ENCODE results near the gene SUPT3H.

DNA sequence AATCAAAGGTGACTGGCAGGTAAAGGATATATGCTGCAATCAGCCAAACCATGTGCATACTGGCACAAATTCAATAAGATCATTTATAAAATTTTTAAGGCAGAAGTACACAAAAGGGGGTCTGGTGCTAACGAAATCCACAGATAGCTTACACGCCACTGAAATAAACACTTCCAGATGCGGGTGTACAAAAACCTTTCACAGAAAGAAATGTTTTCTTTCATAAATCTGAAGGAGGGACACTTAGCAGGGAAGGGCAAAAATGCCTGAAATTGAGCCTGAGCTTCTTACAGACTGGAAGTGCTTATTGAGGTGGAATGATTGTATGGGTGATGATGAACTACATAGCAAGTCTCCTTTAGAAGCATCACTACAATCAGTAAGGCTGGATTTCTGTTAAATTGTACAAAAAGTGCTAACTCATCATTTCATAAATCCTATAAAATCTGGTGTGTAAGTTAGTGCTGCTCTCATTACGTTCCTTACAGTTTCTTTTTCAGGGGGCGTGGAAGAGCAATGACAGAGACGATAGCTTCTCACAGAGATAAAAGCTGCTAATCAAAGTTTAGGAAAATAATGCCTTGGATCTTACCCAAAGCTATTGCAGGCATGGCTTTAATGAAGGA is 458.9 kb downstream of the SUPT3H start:
- TF ChIP-seq EP300 (IDR thresholded peaks at IDR 0.05; ENCODE audit: borderline replicate concordance) (no peak), NFIC (IDR thresholded peaks at IDR 0.05) (no peak), FOXM1 (IDR thresholded peaks at IDR 0.05; ENCODE audit: borderline replicate concordance, low read depth) (no peak), EGR1 (IDR thresholded peaks at IDR 0.05) (no peak), TEAD4 (IDR thresholded peaks at IDR 0.05) (no peak), CREB1 (IDR thresholded peaks at IDR 0.05; ENCODE audit: low read depth) (no peak), RAD21 (IDR thresholded peaks at IDR 0.05; ENCODE audit: low read depth) (no peak), TAF1 (IDR thresholded peaks at IDR 0.05; ENCODE audit: low read depth) (no peak), CEBPB (IDR thresholded peaks at IDR 0.05) (no peak)
- TF ChIP-seq, protein P1, sequence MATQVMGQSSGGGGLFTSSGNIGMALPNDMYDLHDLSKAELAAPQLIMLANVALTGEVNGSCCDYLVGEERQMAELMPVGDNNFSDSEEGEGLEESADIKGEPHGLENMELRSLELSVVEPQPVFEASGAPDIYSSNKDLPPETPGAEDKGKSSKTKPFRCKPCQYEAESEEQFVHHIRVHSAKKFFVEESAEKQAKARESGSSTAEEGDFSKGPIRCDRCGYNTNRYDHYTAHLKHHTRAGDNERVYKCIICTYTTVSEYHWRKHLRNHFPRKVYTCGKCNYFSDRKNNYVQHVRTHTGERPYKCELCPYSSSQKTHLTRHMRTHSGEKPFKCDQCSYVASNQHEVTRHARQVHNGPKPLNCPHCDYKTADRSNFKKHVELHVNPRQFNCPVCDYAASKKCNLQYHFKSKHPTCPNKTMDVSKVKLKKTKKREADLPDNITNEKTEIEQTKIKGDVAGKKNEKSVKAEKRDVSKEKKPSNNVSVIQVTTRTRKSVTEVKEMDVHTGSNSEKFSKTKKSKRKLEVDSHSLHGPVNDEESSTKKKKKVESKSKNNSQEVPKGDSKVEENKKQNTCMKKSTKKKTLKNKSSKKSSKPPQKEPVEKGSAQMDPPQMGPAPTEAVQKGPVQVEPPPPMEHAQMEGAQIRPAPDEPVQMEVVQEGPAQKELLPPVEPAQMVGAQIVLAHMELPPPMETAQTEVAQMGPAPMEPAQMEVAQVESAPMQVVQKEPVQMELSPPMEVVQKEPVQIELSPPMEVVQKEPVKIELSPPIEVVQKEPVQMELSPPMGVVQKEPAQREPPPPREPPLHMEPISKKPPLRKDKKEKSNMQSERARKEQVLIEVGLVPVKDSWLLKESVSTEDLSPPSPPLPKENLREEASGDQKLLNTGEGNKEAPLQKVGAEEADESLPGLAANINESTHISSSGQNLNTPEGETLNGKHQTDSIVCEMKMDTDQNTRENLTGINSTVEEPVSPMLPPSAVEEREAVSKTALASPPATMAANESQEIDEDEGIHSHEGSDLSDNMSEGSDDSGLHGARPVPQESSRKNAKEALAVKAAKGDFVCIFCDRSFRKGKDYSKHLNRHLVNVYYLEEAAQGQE (IDR thresholded peaks at IDR 0.05; ENCODE audit: low read depth): no peak
- TF ChIP-seq, protein P2, sequence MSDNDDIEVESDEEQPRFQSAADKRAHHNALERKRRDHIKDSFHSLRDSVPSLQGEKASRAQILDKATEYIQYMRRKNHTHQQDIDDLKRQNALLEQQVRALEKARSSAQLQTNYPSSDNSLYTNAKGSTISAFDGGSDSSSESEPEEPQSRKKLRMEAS (IDR thresholded peaks at IDR 0.05): no peak
